OCI-LY1 (cell line): ENCODE data around the gene RUVBL1.

Experiments
- CTCF ChIP-seq: fragments of 200-600 bp; sonication (generic), shearing (Covaris generic); IDR thresholded peaks from 2 replicates; pipeline ENCODE4 v1.5.1; 2017; ENCODE audit warnings: mild to moderate bottlenecking, antibody characterized with exemption, low read length, moderate library complexity, mixed read lengths
- EZH2 ChIP-seq: fragments of 200-600 bp; sonication (generic), shearing (Covaris generic); IDR thresholded peaks from 2 replicates; pipeline ENCODE4 v1.8.0; 2017; ENCODE audit warnings: borderline replicate concordance, mixed run types, mild to moderate bottlenecking, antibody characterized with exemption, low read length, moderate library complexity, mixed read lengths

GRCh38 chr3:128066676-128067075 lies 56.9 kb downstream of the RUVBL1 start:
- TF ChIP-seq CTCF = no peak
- no peak for TF ChIP-seq EZH2
